Stimulated activated CD4-positive, alpha-beta T cell treated with anti-CD3 and anti-CD28 coated beads, TNF-alpha, amount 100 ng/mL, for 24 hours (primary cell): ENCODE measurements around the gene HPSE2.
"Not testable (repeated sequence)": the region's sequence is repeated elsewhere in the genome, so short reads cannot be mapped to it uniquely, and the experiment has no call there.

Experiments used
- DNase-seq, 3 experiments: peaks; one replicate each; pipeline ENCODE4 v3.0.0-alpha.2; 2020; ENCODE audit warnings: low read depth in 3 of 3

The HPSE2 gene

DNA sequence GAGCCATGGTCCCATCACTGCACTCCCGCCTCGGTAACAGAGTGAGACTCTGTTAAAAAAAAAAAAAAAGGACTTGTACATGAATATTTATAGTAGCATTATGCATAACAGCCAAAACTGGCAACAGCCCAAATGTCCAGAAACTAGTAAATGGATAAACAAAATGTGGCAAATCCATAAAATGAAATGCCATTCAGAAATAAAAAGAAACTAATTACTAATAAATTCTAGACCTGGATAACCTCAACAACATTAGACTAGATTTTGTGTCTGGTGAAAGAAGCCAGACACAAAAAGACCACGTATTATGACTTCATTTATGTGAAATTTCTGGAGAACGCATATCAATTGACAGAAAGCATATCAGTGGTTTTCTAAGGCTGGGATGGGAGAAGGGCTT lies 74.5 kb downstream of the HPSE2 start:
- DNase-seq, result no peak

DNA sequence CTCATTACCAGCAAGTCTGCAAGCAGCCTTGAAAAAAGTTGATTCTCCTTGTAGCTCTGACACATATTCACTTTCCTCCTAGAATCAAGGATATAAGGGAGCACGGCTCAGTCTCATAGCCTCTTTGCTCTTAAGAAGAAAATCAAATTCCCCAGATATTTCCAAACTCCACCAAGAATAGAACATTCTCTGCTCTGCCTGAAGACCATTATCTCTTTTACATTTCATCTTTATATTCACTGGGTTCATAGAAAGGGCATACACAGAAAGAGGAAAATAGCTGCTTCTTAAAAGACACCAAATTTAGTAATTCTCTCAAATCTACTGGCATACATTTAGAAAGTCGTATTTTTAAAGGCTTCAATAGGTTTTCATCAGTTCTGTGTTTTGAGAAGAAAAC lies 92.0 kb downstream of the HPSE2 start:
- DNase-seq, result no peak

DNA sequence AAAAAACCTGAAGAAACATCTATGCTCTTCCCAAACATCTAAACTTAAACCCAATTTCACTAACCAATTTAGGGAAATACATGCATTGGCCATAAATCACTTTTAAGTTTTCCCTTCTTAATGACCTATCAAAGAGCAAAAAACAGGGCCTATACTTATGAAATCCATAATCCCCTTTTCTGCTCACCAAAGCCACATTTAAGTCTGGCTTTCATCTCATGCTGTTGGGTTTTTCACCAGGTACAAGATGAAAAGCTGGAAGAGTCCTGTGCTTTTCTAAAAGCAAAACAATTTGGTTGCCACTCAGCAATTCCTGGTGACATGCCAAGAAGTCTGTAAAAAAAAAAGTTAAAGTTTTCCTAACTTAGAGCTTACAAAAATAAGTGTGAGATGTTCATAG lies 92.6 kb downstream of the HPSE2 start:
- DNase-seq, result no peak

DNA sequence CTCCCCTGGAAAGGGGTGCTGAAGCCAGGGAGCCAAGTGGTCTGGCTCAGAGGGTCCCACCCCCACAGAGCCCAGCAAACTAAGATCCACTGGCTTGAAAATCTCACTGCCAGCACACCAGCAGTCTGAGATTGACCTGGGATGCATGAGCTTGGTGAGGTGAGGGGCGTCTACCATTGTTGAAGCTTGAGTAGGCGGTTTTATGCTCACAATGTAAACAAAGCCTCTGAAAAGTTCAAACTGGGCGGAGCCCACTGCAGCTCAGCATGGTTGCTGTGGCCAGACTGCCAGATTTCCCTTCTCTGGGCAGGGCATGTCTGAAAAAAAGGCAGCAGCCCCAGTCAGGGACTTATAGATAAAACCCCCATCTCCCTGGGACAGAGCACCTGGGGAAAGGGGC lies 102.8 kb downstream of the HPSE2 start:
- not testable (repeated sequence) for DNase-seq

DNA sequence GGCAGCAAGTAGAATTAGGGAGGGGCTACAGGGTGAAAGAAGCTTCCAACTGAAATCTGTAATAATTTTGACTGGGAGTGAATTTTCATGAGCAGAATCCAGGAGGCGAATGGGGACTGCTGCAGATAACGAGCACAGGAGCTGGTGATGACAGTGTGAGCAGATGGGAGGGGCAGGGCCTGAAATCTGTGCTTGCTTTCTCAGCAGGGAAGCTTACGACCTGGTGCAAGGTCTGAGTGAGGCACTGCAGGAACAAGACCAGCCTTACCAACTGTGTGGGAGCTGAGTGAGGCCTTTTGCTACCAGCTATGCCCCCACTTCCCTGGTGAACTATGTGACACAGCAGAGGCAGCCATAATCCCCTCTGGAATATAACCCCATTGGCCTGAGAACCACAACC lies 109.8 kb downstream of the HPSE2 start:
- DNase-seq, result no peak

DNA sequence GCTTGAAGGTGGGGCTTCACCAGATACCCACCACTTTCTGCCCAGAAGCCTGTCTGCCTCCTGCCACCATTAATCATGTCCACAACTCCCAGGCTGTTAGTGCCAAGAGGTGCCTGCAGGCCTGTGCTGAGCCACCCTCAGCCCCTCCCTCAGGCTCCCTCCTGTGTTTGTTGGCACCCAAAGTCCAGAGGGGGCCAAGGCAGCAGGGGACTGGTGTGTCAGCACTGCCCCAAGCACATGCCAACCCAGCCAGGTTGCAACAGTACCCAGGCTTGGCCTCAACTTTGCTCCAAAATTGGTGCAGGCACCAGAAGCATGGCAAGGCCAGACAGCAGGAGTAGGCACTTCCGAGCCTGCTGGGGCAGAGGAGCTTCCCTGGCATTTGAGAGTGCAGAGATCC lies 111.3 kb downstream of the HPSE2 start:
- no peak for DNase-seq

DNA sequence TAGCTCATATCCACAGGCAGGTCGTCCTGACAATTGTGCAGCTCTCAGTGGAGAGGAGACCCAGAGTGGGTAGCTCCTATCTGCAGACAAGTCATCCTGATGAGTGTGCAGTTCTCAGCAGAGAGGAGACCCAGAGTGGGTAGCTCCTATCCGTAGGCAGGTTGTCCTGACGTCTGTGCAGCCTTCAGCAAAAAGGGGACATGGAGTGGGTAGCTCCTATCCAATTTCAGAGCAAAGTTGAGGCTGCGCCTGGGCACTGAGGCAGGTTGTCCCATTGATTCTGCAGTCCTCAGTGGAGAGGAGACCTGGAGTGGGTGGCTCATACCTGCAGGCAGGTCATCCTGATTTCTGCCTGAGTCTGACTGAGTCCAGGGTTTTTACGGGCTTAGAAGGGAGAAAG lies 111.8 kb downstream of the HPSE2 start:
- no peak for DNase-seq

DNA sequence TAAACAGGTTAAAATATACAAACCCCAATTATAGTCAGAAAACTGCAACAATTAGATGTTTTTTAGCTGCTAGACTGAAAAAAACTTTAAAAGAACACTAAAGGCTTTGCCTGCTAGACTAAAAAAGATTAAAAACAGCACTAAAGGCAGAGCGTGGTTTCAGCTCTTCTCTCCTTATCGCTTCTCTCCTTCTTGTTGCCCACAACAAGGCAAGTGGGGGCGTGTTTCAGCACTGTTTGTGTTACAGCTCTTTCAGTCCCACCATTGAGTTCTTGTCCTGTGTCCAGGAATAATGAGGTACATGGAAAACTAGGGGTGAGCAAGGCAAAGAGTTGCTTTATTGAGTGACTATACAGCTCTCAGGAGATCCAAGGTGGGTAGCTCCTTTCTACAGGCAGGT lies 112.3 kb downstream of the HPSE2 start:
- no peak for DNase-seq

DNA sequence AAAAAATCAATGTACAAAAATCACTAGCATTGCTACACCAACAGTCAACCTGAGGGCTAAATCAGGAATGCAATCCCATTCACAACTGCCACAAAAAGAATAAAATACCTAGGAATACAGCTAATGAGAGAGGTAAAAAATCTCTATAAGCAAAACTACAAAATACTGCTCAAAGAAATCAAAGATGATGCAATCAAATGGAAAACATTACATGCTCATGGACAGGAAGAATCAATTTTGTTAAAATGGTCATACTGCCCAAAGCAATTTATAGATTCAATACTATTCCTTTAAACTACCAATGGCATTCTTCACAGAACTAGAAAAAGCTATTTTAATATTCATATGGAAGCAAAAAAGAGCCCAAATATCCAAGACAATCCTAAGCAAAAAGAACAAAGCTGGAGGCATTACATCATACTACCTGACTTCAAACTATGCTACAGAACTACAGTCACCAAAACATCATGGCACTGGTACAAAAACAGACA lies 116.3 kb downstream of the HPSE2 start:
- no peak for DNase-seq

DNA sequence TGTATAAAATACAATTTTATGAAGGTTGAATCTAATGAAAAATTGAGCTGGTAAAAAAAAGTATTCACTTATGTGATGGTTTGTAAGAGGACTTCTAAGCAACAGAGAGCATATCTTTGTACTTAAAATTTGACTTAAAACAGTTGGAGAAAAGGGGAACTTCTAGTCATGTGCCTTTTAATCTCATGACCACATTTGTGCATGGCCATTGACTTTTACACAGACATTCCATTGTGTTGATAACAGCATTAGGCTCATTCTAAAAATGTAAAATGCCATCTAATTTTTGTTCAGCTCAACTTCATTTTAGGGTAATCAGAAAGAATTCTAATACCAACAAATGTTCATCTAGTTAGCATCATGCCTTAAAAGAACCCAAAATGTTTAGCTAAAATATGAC lies 119.9 kb downstream of the HPSE2 start:
- no peak for DNase-seq

DNA sequence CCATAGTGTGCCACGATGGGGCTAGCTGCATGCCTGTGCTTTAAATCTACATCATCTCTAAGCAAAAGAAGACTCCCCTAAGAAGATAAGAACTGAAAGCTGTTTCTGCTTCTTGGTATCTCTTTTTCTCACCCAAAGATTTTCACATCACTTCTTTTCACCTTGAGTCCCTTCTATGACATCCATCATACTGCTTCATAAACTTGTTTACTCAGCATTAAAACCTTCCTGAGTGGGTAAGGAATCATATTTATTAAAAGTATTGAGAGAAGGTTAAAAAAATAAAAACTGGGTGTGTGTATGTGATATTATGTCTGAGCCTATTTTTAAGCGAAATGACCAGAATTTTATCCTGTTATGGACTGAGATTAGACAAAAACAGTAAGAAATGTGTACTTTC lies 150.3 kb downstream of the HPSE2 start:
- DNase-seq, result no peak

DNA sequence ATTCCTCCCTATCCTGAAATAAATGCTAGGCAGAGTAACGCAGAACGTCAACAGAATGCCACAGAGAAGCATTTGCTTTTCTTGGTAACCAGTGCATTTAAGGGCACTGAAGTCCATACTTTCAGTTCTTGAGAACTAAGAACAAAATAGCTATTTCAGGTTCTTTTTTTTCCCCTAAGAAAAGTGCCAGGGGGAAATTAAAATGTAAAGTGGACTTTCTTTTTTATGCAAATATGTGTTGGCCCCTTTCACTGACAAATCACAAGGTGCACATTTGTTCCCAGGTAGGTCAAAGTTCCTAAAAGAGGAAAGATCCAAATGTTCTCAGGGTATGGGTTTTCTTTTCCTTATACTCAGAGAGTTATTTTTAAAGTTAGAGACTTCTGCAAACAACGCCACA lies 151.5 kb downstream of the HPSE2 start:
- no peak for DNase-seq

DNA sequence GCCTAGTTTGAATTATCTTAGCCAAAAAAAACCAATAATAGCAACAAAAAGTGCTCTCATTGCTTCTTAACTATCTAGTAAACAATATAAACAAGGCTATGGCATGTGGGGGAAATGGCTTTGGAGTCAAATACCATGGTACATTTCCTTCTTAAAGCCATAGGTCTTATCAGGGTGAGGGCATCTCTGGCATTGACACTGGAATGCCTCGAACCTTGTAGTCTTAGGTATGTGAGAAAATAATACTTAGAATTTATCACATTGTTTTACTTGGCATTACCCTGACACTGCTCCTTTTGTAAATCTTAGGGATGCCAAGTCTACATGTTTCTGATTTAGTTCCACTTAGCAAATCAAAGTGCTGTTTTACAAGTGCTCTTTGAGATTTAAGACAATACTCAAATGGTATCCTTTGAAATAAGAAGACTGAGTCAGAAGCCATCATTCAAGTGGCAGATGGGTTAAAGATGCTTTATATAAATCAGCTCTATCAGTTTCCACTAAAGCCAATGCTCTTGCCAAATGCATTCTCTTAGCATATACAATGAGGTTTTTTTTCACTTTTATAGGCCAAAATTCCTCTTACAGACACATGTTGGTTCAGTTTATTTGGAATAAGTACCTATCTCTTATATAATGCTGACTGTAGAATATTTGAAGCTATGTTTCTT lies 155.2 kb downstream of the HPSE2 start:
- DNase-seq, result no peak

DNA sequence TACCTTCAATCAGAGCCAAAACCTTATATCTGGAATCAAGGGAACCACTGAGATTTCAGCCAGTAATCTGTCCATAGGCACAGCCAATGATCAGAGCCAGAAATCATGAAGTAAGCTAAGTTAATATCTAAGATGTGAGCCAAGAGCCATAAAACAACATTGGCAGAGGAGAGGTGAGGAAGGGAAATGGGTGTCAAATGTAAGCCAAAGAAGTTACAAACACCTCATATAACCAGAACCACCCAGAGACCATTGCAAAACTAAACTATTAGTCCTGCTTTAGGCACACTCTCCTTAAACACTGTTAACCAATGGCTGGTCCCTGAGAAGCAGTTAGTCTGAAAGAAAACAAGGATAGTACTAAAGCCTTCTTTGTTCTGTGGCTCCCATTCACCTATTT lies 173.1 kb downstream of the HPSE2 start:
- no peak for DNase-seq

DNA sequence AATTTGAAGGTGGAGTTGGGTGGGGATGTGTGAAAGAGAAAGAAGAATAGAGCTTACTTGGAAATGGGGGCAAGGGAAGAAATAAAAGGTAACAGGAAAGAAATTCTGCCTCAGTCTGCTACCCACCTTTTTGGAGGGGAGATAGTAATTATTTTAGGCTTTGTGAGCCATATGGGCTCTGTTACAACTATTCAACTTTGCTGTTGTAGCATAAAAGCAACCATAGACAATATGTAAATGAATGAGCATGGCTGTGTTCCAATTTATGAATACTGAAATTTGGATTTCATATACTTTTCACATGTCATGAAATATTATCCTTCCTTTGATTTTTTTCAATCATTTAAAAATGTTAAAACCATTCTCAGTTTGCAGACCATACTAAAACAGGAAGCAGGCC lies 176.9 kb downstream of the HPSE2 start:
- no peak for DNase-seq

DNA sequence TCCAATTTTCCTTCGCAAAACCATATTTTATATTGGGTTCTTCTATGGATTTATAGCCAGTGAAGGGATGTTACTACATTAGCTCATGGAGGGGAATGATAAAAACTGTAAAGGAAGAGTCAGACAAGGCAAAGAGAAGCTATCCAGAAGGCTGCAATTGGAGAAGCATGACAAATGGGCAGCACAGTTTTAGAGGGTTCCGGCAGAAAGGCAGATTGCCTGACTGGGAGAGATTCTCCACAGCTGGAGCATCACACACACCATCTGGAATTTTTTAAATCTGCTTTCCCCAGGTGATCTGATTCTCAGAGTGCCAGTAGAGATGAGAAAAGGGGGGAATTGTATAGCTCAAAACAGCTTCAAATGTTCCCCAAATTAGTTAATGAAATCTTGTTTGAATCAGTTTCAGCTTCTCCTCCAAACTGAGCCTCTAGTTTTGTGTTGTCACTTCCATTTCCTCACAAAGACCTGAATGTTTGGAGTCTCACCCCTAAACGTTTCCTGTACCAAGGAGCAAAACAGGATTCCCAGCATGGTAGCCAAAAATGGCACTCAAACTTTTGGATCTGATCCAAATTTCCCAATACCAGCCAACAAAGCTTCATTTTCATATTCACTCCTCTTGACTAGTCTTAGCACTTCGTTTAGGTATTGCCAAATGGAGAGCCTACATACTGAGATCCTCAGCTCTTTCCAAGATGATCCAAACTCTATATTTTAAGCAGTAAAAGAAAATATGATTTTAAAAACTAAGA lies 177.5 kb downstream of the HPSE2 start:
- DNase-seq, result no peak

DNA sequence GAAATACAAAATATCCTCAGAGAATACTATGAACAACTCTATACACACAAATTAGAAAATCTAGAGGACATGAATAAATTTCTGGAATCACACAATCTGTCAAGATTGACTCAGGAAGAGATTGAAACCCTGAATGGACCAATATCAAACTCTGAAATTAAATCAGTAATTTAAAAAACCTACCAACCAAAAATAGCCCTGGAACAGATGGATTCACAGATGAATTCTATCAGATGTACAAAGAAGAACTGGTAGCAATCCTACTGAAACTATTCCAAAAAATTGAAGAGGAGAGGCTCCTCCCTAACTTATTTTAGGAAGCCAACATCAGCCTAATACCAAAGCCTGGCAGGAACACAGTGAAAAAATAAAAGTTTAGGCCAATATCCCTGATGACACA lies 190.0 kb downstream of the HPSE2 start:
- DNase-seq, result no peak

DNA sequence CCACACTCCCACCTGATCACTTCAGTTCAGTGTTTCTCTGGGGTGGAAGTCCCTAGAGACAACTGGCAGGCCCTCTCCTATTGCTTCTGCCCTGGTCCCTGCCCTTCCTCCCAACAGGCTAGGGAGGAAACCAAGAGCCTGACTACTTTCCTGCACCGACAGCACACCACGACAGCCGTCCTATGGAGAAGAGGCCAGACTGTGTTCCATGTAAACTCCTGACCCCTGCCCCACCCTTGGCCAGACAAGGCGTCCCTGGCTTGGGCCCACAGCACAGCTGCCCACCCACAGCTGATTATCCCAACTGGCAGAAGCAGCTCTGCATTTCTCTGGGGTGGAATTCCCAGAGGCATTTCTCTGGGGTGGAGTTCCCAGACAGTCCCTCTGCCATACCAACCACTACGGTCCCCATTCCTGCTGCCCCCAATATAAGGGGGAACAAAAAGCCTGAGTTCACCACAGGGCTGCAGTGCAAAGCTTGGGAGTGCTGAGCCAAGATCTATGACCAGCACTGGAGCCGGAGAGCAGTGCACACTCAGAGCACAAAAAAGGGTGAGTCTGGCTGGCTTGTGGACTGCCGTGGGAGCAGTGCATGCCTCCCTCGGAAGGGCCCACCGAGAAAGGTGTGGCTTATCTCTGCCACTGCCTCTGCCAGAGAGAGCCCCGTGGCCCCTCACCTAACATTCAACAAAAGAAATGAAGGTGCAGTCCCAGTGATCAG lies 193.4 kb downstream of the HPSE2 start:
- DNase-seq, result no peak

DNA sequence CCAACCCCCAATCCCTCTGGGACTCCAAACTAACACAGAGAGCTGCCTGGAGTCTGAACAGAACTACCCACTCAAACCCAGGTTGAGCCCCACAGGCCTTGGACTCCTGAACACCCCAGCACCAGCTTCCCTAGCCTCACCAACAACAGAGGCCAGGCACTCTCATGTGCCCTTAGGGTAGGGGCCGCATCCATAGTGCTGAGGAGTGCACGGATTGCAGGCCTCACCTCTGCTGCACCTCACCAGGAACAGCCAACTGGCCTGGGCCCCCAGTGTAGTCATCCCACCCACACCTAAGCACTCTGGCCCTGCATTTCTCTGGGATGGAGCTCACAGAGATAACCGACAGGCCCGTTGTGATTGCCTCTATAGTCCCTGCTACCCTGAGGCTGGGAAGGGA lies 194.2 kb downstream of the HPSE2 start:
- DNase-seq, result no peak

DNA sequence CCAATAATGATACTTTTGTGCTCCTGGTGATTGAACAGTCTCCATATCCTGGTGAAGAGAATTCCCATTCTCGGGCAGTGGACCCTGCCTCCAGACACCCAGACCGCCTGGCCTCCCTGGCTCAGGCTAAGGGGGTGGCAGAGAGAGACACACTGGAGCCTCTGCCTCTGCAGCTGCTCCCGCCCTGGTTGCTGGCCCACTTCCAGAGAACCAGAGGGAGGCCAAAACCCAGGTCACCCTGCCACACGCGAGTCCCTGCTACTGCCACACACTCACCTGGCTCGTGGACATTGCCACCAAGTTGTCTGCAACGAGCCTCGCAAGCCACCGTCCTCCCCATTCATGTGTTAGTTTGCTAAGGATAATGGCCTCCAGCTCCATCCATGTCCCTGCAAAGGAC lies 221.8 kb downstream of the HPSE2 start:
- no peak for DNase-seq

DNA sequence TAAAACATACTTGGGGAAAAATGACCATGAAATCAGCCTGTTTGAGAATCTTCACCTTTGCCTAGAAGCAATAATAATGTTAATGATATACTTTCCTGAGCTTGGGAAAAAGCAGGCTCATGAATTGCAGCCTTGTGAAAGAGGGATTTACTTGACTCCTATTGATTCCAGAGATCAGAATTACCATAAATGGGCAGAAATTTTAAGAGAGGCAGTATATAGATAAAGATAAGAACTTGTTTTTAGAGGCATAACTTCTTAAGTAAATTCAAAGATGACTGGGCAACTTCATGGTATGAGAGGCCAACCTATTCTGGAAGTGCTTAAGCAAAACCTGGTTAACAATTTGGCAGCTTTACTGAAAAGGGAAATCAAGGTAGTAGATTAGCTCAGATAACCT lies 225.4 kb downstream of the HPSE2 start:
- DNase-seq, result no peak

DNA sequence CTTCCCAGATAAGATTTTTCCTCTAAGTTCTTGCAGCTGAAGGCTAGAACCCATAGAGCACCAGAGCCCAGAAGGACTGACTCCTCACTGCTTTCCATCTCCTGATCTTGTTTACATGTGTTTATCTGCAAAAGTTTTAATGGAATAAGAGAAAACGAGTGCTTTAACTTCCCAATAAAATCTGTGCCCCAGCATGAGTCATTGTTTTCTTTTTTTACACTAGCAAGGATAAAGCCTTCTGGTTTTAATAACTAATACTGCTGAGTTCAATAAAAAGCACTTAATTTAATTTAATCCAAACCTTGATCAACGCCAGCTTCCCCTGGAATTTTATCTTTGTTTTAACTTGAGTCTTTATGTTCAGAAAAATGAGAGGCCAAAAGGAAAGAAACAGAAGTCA lies 227.6 kb downstream of the HPSE2 start:
- no peak for DNase-seq

DNA sequence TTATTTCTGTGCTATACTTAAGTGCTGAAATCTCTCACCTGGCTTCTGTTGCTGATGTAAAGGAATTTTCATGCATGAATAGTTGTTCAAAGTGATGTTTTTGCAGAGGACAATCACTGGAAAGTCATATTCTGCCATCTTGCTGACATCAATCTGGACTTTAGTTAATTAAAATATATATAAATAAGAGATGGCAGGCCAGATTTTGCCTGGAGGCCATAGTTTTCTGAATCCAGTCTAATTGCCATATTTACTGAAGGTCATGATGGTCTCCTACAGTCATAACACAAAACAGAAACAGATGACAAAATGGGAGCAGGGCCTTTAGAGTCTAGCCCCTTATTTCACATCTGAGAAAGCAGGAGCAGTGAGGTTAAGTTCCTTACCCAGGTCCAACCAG lies 228.2 kb downstream of the HPSE2 start:
- no peak for DNase-seq
